Mesodermal cell (in vitro differentiated cells): ENCODE results near the gene RAB3GAP1.

Source experiments
- H3K27ac ChIP-seq: 2 replicates; pipeline ENCODE4 v1.7.0; 2013; ENCODE audit warnings: mild to moderate bottlenecking, low read depth, low read length, moderate library complexity; ENCODE audit not compliant: severe bottlenecking
- H3K36me3 ChIP-seq: 2 replicates; pipeline ENCODE4 v1.7.1; 2013; ENCODE audit warnings: mild to moderate bottlenecking, low read length, moderate library complexity; ENCODE audit not compliant: control insufficient read depth, insufficient read depth
- H3K4me1 ChIP-seq: one replicate; pipeline ENCODE4 v1.7.1; 2013; ENCODE audit warnings: mild to moderate bottlenecking, low read length; ENCODE audit not compliant: insufficient read depth, control insufficient read depth, poor library complexity, severe bottlenecking
- H3K4me3 ChIP-seq: 2 replicates; pipeline ENCODE4 v1.7.0; 2013; ENCODE audit warnings: low read length, control low read depth, mild to moderate bottlenecking; ENCODE audit not compliant: insufficient read depth, poor library complexity, severe bottlenecking; ENCODE audit errors: extremely low read depth
- H3K9me3 ChIP-seq: 2 replicates; pipeline ENCODE4 v1.7.1; 2013; ENCODE audit warnings: mild to moderate bottlenecking, low read length, moderate library complexity; ENCODE audit not compliant: control insufficient read depth
- WGBS, 2 experiments: methylation state at CpG; one replicate each; pipeline ENCODE4 v1.1.5; 2013; ENCODE audit warnings: missing lambda C conversion rate in 2 of 2; ENCODE audit not compliant: insufficient coverage in 2 of 2; 5-methylcytosine and 5-hydroxymethylcytosine counted together

Gene RAB3GAP1

GRCh38 chr2:135163306-135163705 is 111.2 kb downstream of the RAB3GAP1 start:
- Histone ChIP-seq H3K4me3 (no peak overlapping the region), H3K36me3 (peaks cover 60% of the 10 kb centered on the region)
- WGBS, 2 experiments, result 94 to 100% methylated on average over 2 of the region's 2 CpGs

GRCh38 chr2:135163901-135164300 is 111.8 kb downstream of the RAB3GAP1 start:
- Histone ChIP-seq H3K9me3 (no peaks in the 10 kb centered on the region), H3K36me3 (peaks cover 62% of the 10 kb centered on the region), H3K4me3 (no peak overlapping the region), H3K4me1 (no peaks in the 10 kb centered on the region), H3K27ac (no peak overlapping the region)
- WGBS, 2 experiments, result 86 to 100% methylated on average over 1 to 2 of the region's 5 CpGs

More at GRCh38 chr2:135163306-135163705, 111.2 kb downstream of the RAB3GAP1 start:
- H3K9me3 ChIP-seq, result no peaks in the 10 kb centered on the region
- no peak overlapping the region for H3K27ac ChIP-seq
- H3K4me1 ChIP-seq, result no peaks in the 10 kb centered on the region

- Histone ChIP-seq H3K36me3 (peaks cover 62% of the 10 kb centered on the region), H3K4me3 (no peak overlapping the region)
- WGBS, 2 experiments, result 75% methylated on average over 2 of the region's 3 CpGs; no CpG with 5 or more reads in 1 of the 2 experiments
Observed at GRCh38 chr2:135164431-135164830, 112.3 kb downstream of the RAB3GAP1 start.

GRCh38 chr2:135167273-135167672 is 115.2 kb downstream of the RAB3GAP1 start:
- Histone ChIP-seq H3K36me3 (peaks cover 78% of the 10 kb centered on the region), H3K27ac (no peak overlapping the region), H3K4me3 (no peak overlapping the region), H3K9me3 (no peaks in the 10 kb centered on the region), H3K4me1 (no peaks in the 10 kb centered on the region)
- WGBS, 2 experiments, result no CpG with 5 or more reads among the region's 1 CpG

More at GRCh38 chr2:135164431-135164830, 112.3 kb downstream of the RAB3GAP1 start:
- Histone ChIP-seq H3K4me1 (no peaks in the 10 kb centered on the region), H3K27ac (no peak overlapping the region), H3K9me3 (no peaks in the 10 kb centered on the region)

GRCh38 chr2:135168204-135168856 is 116.2 kb downstream of the RAB3GAP1 start:
- WGBS, 2 experiments, result 90 to 92% methylated on average over 8 to 9 of the region's 11 CpGs
- Histone ChIP-seq H3K36me3 (peaks cover 77% of the 10 kb centered on the region), H3K4me1 (no peaks in the 10 kb centered on the region)

GRCh38 chr2:135169900-135170753 is 118.0 kb downstream of the RAB3GAP1 start:
- Histone ChIP-seq H3K27ac (no peak overlapping the region), H3K36me3 (peaks cover 77% of the 10 kb centered on the region), H3K4me3 (no peak overlapping the region), H3K9me3 (no peaks in the 10 kb centered on the region), H3K4me1 (no peaks in the 10 kb centered on the region)
- WGBS, 2 experiments, result 95 to 100% methylated on average over 7 of the region's 11 CpGs

More at GRCh38 chr2:135168204-135168856, 116.2 kb downstream of the RAB3GAP1 start:
- no peaks in the 10 kb centered on the region for H3K9me3 ChIP-seq
- no peak overlapping the region for H3K4me3 ChIP-seq
- no peak overlapping the region for H3K27ac ChIP-seq

GRCh38 chr2:135174049-135174809 is 122.1 kb downstream of the RAB3GAP1 start:
- 86 to 89% methylated on average over 6 of the region's 9 CpGs for WGBS, 2 experiments
- Histone ChIP-seq H3K27ac (no peak overlapping the region), H3K9me3 (peaks cover 10% of the 10 kb centered on the region), H3K4me1 (no peaks in the 10 kb centered on the region), H3K36me3 (peaks cover 64% of the 10 kb centered on the region), H3K4me3 (no peak overlapping the region)

- WGBS, 2 experiments, result 97 to 100% methylated on average over 5 to 6 of the region's 6 CpGs
- Histone ChIP-seq H3K4me1 (no peaks in the 10 kb centered on the region), H3K36me3 (peaks cover 59% of the 10 kb centered on the region), H3K4me3 (no peak overlapping the region), H3K27ac (no peak overlapping the region), H3K9me3 (peaks cover 10% of the 10 kb centered on the region)
Observed at GRCh38 chr2:135174810-135175093, 122.7 kb downstream of the RAB3GAP1 start.

GRCh38 chr2:135175177-135175576 is 123.1 kb downstream of the RAB3GAP1 start:
- Histone ChIP-seq H3K4me1 (no peaks in the 10 kb centered on the region), H3K27ac (no peak overlapping the region), H3K9me3 (peaks cover 10% of the 10 kb centered on the region), H3K36me3 (peaks cover 54% of the 10 kb centered on the region), H3K4me3 (no peak overlapping the region)
- 88 to 90% methylated on average over 1 to 3 of the region's 3 CpGs for WGBS, 2 experiments

- WGBS, 2 experiments, result 100% methylated on average over 1 of the region's 1 CpG; no CpG with 5 or more reads in 1 of the 2 experiments
- H3K4me3 ChIP-seq, result no peak overlapping the region
- H3K27ac ChIP-seq, result no peak overlapping the region
- H3K4me1 ChIP-seq, result no peaks in the 10 kb centered on the region
- H3K36me3 ChIP-seq, result peaks cover 22% of the 10 kb centered on the region
- peaks cover 10% of the 10 kb centered on the region for H3K9me3 ChIP-seq
Observed at GRCh38 chr2:135179689-135180088, 127.6 kb downstream of the RAB3GAP1 start.
